NCI-H82 (cell line): ENCODE data around the gene TECR.
"Not testable (repeated sequence)": the region's sequence is repeated elsewhere in the genome, so short reads cannot be mapped to it uniquely, and the experiment has no call there.

ENCODE experiments used
- DNase-seq: peaks from one replicate; lab custom pipeline; 2025; lab: John Stamatoyannopoulos, UW

Gene TECR

GRCh38 chr19:14529254-14530004 lies at the start of gene TECR:
TECR (plus strand) TSS chr19:14529594; CDS start chr19:14529697, 103 bp downstream.
- DNase-seq = peak; percentile 100

GRCh38 chr19:14479975-14480699 lies 49.3 kb upstream of the TECR start:
- peak; percentile 77 for DNase-seq

GRCh38 chr19:14480700-14481079 lies 48.7 kb upstream of the TECR start:
- DNase-seq = no peak

- no peak for DNase-seq
Measured at GRCh38 chr19:14482172-14482941, 47.0 kb upstream of the TECR start.

- DNase-seq = no peak
Measured at GRCh38 chr19:14487370-14488125, 41.8 kb upstream of the TECR start.

- no peak for DNase-seq
Measured at GRCh38 chr19:14492756-14493337, 36.5 kb upstream of the TECR start.

GRCh38 chr19:14494411-14494810 lies 35.0 kb upstream of the TECR start:
- no peak for DNase-seq

- DNase-seq = no peak
Measured at GRCh38 chr19:14494910-14495671, 34.3 kb upstream of the TECR start.

GRCh38 chr19:14495672-14496028 lies 33.7 kb upstream of the TECR start:
- DNase-seq = peak; percentile 68

GRCh38 chr19:14496029-14496833 lies 33.2 kb upstream of the TECR start, which contains the start of gene GIPC1:
GIPC1 (minus strand) TSS chr19:14496127; CDS start chr19:14482976, 13,151 bp downstream.
- DNase-seq = peak; percentile 100

GRCh38 chr19:14496834-14497227 lies 32.6 kb upstream of the TECR start:
- DNase-seq = no peak

- no peak for DNase-seq
Measured at GRCh38 chr19:14497228-14497921, 32.0 kb upstream of the TECR start.

- DNase-seq = no peak
Measured at GRCh38 chr19:14502334-14503092, 26.9 kb upstream of the TECR start.

GRCh38 chr19:14503285-14503684 lies 26.1 kb upstream of the TECR start:
- DNase-seq = no peak

GRCh38 chr19:14504575-14504974 lies 24.8 kb upstream of the TECR start:
- DNase-seq = not testable (repeated sequence)

- DNase-seq = peak; percentile 84
Measured at GRCh38 chr19:14505488-14506239, 23.7 kb upstream of the TECR start.

- no peak for DNase-seq
Measured at GRCh38 chr19:14507704-14508542, 21.5 kb upstream of the TECR start.
